Erythroblast (primary cell): ENCODE measurements around the gene LURAP1L.

Source experiments
- GATA1 ChIP-seq: IDR thresholded peaks from 2 replicates; pipeline ENCODE4 v1.6.1; 2011; ENCODE audit warnings: low read depth, mild to moderate bottlenecking, control low read depth, low read length, moderate library complexity
- POLR2A ChIP-seq: IDR thresholded peaks from 2 replicates; pipeline ENCODE4 v1.6.1; 2011; ENCODE audit warnings: mild to moderate bottlenecking, low read length

GRCh38 chr9:12814877-12815237 is 40.0 kb downstream of the LURAP1L start:
- TF ChIP-seq POLR2A, result no peak
- TF ChIP-seq GATA1, result no peak
